ENCODE results near the gene HFE.

DNA sequence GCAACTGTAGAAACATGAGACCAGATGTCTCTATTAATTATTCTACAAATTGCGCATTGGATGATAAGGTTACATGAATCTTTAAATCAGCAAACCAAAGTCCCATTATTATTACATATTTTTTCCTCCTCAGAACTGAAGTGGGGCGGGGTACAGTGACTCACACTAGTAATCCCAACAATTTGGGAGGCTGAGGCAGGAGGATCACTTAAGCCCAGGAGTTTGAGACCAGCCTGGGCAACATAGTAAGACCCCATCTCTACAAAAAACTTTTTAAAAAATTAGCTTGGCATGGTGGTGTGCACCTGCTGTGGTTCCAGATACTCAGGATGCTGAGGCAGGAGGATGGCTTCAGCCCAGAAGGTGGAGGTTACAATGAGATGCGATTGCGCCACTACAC lies 29.0 kb downstream of the HFE start:
- TF ChIP-seq, protein P1, sequence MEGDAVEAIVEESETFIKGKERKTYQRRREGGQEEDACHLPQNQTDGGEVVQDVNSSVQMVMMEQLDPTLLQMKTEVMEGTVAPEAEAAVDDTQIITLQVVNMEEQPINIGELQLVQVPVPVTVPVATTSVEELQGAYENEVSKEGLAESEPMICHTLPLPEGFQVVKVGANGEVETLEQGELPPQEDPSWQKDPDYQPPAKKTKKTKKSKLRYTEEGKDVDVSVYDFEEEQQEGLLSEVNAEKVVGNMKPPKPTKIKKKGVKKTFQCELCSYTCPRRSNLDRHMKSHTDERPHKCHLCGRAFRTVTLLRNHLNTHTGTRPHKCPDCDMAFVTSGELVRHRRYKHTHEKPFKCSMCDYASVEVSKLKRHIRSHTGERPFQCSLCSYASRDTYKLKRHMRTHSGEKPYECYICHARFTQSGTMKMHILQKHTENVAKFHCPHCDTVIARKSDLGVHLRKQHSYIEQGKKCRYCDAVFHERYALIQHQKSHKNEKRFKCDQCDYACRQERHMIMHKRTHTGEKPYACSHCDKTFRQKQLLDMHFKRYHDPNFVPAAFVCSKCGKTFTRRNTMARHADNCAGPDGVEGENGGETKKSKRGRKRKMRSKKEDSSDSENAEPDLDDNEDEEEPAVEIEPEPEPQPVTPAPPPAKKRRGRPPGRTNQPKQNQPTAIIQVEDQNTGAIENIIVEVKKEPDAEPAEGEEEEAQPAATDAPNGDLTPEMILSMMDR (IDR thresholded peaks at IDR 0.05; ENCODE audit: insufficient read depth, low read length): no peak
- TF ChIP-seq, protein P2, sequence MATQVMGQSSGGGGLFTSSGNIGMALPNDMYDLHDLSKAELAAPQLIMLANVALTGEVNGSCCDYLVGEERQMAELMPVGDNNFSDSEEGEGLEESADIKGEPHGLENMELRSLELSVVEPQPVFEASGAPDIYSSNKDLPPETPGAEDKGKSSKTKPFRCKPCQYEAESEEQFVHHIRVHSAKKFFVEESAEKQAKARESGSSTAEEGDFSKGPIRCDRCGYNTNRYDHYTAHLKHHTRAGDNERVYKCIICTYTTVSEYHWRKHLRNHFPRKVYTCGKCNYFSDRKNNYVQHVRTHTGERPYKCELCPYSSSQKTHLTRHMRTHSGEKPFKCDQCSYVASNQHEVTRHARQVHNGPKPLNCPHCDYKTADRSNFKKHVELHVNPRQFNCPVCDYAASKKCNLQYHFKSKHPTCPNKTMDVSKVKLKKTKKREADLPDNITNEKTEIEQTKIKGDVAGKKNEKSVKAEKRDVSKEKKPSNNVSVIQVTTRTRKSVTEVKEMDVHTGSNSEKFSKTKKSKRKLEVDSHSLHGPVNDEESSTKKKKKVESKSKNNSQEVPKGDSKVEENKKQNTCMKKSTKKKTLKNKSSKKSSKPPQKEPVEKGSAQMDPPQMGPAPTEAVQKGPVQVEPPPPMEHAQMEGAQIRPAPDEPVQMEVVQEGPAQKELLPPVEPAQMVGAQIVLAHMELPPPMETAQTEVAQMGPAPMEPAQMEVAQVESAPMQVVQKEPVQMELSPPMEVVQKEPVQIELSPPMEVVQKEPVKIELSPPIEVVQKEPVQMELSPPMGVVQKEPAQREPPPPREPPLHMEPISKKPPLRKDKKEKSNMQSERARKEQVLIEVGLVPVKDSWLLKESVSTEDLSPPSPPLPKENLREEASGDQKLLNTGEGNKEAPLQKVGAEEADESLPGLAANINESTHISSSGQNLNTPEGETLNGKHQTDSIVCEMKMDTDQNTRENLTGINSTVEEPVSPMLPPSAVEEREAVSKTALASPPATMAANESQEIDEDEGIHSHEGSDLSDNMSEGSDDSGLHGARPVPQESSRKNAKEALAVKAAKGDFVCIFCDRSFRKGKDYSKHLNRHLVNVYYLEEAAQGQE (IDR thresholded peaks at IDR 0.05; ENCODE audit: insufficient replicate concordance, low read depth): no peak
- TF ChIP-seq POLR2AphosphoS5 (IDR thresholded peaks at IDR 0.05; ENCODE audit: low read depth) (no peak), GABPA (IDR thresholded peaks at IDR 0.05; ENCODE audit: low read depth) (no peak), SPI1 (IDR thresholded peaks at IDR 0.05; ENCODE audit: borderline replicate concordance, low read depth) (no peak)

Measured in HL-60 (cell line).